NOMO-1 treated with dmso at 0.1 percent for 144 hours (cell line): ENCODE results near the gene DEUP1.
A peak's percentile ranks its signal among the peaks of the same experiment; 100 is the strongest.
"Not testable (repeated sequence)": the region's sequence is repeated elsewhere in the genome, so short reads cannot be mapped to it uniquely, and the experiment has no call there.

Experiments
- DNase-seq: peaks from one replicate; lab custom pipeline; 2025; ENCODE audit not compliant: unreplicated experiment; lab: John Stamatoyannopoulos, UW

The DEUP1 gene

GRCh38 chr11:93359396-93359795 is 28.9 kb downstream of the DEUP1 start:
- no peak for DNase-seq

GRCh38 chr11:93361435-93361834 is 30.9 kb downstream of the DEUP1 start:
- no peak for DNase-seq

DNA sequence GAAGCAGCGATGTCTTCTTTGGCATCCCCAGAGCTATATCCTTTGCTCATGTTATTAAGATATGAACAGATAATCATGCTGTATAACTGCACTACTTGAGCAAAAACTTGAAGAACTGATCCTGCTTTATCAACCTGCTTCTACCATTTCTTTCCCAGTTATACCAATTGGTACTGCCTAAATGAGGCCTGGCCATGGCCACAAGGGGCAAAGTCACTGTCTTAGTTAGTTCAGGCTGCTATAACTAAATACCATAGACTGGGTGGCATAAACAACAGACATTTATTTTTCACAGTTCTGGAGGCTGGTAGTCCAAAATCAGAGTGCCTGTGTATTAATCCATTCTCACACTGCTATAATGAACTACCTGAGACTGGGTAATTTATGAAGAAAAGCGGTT is 37.5 kb downstream of the DEUP1 start:
- no peak for DNase-seq

DNA sequence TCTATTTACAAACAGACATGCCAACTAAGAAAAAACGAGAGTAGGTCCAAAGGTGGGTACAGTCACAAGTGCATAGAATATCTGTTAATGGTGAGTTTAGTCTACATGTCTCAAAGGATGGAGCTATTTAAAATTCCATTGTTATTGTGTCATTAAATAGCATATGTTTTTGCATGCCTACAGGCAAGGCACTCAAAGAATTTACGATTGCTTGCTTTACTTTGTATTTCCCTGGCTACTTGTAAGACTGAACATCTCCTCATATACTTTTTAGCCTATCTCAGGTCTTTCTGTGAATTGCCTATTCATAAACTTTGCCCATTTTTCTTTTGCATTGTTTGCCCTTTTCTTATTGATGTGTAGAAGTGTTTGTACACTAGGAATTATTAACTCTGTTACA is 39.7 kb downstream of the DEUP1 start:
- no peak for DNase-seq

- no peak for DNase-seq
Measured at GRCh38 chr11:93389737-93390136, 59.2 kb downstream of the DEUP1 start.

DNA sequence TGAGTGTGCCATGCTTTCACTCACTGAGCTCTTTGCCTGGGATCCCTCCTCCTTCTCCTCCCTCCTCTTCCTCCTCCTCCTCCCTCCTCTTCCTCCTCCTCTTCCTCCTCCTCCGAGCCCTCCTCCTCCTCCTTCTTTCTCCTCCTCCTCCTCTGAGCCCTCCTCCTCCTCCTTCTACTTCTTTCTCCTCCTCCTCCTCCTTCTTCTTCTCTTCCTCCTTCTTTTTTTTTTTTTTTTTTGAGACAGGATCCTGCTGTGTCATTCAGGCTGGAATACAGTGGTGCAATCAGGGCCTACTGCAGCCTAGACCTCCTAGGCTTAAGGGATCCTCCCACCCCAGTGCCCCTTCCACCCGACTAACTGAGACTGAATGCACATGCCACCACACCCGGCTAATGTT is 62.3 kb downstream of the DEUP1 start:
- DNase-seq = no peak

- no peak for DNase-seq
Measured at GRCh38 chr11:93393386-93393785, 62.8 kb downstream of the DEUP1 start.

DNA sequence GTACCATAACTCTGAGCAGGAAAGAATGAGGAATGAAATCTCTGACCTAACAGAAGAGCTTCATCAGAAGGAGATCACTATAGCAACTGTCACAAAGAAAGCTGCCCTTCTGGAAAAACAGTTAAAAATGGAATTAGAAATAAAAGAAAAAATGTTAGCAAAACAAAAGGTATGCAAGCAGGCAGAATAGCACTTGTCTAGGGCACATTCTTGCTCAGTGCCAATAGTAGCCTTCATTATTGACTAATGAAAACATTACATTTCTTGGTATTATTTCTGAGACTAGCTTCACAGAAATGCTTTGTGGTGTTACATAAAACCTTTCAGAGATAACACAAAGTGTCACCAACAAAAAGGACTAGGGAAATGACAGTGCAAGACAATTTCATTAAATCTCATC is 63.9 kb downstream of the DEUP1 start:
- DNase-seq = no peak

DNA sequence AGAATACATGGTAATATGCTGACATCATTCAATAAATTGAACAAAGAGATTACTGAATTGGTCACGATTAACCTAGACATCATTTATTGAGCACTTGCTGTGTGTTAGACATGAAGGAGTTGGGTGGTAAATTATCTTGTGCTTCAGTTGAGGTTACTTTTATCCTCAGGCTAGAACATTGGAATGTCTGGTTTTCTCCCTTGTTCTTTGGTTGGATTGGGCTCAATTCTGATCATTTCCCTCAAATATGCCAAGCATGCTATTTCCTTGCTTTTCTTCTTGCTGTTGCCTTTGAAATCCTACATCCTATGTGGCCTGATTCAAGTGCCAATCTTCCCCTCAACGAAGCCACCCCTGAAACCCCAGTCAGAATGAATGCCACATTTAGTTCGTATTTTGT is 65.8 kb downstream of the DEUP1 start:
- no peak for DNase-seq

DNA sequence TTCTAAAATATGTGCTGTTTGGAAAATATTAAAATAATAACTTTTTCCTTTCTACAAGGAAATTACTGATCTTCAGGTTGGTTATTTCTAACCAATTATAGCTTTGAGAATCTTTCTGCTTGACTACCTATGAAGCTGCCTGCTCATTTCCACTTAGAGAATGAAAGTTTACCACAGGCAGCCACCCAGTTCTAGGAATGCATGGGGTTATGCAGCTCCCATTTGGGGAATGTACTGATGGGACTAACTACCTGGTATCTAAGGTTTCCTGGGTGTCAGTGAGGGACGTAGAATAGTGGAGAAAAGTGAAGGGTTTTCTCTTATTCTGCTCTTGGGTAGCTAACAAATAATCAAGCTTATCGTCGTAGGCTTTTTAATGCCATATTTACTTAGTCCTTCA is 73.4 kb downstream of the DEUP1 start:
- no peak for DNase-seq

GRCh38 chr11:93407777-93408401 is 77.3 kb downstream of the DEUP1 start:
- peak; percentile 19 for DNase-seq

DNA sequence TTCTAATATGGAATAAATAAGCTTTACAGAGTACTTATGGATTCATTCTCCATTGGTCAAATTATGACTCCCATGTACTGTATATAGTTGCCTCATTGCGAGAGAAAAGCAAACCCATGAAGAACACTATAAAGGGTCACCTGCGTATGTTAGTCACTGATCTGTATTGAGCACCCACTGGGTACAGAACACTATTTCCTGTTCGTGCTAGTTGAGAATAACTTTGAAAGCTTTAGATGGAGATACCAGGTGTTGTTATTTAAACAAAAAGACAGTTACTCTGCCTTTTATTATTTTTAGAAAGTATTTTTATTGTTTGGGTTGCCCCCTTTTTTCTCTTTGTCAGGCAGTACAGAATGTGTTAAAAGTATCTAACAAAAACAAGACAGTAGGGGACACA is 79.9 kb downstream of the DEUP1 start:
- no peak for DNase-seq

GRCh38 chr11:93411705-93412104 is 81.2 kb downstream of the DEUP1 start:
- no peak for DNase-seq

DNA sequence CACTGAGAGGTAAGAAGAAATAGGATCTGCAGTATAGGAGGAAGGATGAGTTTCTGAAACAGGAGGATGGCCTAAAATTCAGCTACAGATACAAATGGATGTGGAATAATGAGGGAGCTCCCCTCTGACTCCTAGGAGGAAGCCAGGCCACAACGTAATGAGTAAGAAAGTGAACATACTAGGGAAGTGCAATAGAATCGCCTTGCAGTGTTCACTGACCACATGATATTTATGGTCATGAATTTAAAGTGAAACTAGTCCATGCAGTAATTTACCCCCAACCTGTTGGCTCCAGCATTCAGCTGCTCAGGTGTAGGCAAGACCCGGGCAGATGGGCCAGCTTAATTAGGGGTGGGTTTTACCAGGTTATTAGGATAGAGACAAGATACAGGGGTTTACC is 101.7 kb downstream of the DEUP1 start:
- no peak for DNase-seq

DNA sequence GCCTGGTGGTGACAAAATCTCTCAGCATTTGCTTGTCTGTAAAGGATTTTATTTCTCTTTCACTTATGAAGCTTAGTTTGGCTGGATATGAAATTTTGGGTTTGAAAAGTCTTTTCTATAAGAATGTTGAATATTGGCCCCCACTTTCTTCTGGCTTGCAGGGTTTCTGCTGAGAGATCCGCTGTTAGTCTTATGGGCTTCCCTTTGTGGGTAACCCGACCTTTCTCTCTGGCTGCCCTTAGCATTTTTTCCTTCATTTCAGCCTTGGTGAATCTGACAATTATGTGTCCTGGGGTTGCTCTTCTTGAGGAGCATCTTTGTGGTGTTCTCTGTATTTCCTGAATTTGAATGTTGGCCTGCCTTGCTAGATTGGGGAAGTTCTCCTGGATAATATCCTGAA is 112.7 kb downstream of the DEUP1 start:
- not testable (repeated sequence) for DNase-seq

DNA sequence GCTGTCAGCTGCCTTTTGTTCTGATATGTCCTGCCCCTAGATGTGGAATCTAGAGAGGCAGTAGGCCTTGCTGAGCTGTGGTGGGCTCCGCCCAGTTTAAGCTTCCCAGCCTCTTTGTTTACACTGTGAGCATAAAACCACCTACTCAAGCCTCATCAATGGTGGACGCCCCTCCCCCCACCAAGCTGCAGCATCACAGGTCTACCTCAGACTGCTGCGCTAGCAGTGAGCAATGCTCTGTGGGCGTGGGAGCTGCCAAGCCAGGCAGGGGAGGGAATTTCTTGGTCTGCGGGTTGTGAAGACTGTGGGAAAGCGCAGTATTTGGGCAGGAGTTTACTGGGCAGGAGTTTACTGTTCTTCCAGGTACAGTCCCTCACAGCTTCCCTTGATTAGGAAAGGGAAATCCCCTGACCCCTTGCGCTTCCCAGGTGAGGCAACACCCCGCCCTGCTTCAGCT is 114.1 kb downstream of the DEUP1 start:
- DNase-seq = no peak

GRCh38 chr11:93458286-93458685 is 127.7 kb downstream of the DEUP1 start:
- DNase-seq = no peak

DNA sequence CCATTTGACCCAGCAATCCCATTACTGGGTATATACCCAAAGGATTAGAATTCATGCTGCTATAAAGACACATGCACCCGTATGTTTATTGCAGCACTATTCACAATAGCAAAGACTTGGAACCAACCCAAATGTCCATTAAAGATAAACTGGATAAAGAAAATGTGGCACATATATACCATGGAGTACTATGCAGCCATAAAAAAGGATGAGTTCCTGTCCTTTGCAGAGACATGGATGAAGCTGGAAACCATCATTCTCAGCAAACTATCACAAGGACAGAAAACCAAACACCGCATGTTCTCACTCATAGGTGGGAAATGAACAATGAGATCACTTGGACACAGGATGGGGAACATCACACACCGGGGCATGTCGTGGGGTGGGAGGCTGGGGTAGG is 133.1 kb downstream of the DEUP1 start:
- DNase-seq = not testable (repeated sequence)

DNA sequence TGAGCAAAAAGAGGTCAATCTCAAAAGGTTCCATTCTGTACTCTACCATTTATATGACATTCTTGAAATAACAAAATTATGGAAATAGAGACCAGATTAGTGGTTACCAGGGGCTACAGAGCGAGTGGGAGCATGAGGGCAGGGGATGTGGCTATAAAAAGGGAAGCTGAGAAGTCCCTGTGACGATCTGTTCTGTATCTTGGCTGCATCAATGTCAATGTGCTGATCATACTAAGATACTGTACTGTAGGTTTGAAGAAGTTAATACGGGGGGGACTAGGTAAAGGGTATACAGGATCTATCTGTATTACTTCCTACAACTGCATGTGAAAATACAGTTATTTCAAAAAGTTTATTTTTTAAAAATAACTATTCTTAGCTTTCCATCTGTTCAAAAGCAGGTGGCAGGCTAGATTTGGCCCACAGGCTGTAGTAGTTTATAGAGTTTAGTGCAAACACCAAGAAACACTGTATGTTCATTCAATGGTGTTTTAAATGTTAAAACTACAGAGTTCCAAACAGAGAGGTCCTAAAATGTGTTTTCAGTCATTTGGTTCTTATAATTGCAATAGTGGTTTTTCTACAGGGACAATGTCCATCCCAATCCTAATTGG is 134.5 kb downstream of the DEUP1 start:
- DNase-seq = no peak

DNA sequence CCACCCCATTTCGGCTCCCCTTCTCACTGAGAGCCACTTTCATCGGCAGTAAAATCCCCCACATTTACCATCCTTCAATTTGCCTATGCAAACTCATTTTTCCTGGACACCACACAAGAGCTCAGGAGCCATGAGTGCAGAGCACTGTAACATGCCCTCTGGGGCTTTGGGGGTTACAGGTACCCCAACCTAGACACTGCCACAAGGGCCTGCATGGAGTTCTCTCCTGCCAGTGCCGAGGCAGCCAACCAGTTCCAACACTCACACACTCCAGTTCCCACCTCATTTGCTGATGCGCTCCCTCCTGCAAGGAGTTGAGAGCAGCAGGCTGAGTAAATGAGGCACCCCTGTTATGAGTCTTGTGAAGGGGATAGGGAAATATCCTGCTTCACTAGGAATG is 136.5 kb downstream of the DEUP1 start:
- no peak for DNase-seq

GRCh38 chr11:93468290-93468689 is 137.7 kb downstream of the DEUP1 start:
- no peak for DNase-seq

DNA sequence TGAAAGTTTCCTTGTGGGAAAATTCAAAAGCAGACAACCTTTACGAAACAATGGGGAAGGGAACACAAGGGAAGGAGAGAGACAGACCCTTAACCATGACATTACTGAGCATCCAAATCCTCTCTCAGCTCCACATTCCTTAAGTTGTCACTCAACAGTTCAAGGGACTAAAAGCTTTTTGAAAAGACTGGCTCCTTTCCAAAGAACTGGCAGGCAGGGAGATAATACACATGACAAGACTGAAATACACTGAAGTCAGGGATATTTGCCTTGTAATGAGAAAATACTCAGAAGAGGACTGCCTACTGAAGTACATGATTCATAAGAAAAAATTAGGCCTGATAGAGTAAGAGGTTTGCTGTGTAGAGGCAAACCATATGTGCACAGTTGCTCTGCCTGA is 143.6 kb downstream of the DEUP1 start:
- no peak for DNase-seq

DNA sequence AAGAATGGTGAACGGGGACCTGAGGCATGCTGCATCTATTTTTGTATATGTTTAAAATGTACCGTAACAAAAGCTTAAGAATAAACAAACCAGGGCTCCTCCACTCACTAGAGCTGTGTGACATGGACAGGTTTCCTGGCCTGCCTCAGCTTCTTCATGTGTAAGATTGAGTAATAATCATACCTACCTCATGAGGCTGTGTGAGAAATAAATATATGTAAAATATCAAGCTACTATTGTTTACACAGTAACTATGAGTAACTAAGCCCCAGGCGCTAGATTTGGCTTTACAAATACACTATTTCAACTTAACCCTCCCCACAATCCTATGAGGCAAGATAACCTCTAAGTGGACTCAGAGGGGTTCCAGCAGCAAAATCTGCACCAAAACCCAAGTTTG is 146.3 kb downstream of the DEUP1 start:
- no peak for DNase-seq
